Astrocyte of the hippocampus (primary cell): ENCODE data around the gene DSCAML1.

Experiments used
- DNase-seq: peaks from one replicate; pipeline ENCODE4 v3.0.0; 2011; ENCODE audit warnings: low read depth, low spot score

The DSCAML1 gene

DNA sequence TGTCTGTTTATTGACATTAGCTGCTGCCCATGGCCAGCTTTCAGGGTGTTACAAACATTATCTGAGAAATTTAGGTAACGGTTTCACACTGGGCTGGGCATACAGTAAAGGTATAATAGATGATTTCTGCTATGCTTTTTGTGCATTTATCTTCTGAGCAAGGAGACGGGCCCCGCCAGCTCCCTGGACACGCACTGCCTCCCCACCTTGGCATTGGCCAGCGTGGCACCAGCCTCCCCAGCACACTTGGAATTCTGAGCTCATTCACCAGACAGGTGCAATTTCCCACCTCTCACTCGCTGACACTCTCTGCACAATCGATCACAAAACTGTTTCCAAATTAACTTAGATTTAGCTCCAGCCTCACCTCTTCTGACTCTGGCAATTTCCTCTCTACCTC, 246.6 kb downstream of the DSCAML1 start:
- DNase-seq = no peak

DNA sequence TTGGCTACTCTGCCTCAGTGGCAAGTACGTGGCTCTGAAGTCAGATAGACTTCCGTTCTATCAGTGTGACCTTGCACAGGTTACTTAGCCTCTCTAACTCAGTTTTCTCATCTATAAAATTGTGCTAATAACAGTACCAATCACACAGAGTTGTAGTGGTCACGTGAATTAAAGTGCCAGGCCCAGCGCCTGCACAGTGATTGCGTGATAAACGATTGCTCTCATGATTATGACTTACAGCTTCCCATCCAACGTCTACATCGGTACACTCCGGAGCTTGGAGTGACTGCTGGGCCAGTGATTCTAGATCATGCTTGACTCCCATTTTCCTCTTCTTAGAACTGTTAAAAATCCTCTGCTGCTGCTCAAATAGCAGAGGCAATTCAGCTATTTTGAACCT, 247.6 kb downstream of the DSCAML1 start:
- DNase-seq = no peak

DNA sequence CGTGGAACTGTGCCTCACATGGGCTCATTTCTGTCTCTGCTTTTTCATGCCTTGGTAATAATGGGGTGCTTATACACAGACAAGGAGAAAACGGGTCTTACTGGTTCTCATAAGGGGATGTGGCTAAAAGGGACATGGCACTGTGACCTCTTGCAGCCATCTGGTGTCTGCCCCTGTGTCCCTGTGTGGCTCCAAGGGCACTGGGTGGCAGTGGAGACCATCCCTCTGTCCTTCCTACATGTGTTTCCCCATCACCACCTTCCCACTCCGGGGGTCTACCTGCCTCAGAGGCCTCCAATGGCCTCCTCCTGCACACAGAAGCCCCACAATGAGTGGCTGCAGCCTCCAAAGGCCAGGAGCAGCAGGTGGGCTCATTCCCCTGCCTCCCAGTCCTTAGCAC, 248.1 kb downstream of the DSCAML1 start:
- DNase-seq = no peak

DNA sequence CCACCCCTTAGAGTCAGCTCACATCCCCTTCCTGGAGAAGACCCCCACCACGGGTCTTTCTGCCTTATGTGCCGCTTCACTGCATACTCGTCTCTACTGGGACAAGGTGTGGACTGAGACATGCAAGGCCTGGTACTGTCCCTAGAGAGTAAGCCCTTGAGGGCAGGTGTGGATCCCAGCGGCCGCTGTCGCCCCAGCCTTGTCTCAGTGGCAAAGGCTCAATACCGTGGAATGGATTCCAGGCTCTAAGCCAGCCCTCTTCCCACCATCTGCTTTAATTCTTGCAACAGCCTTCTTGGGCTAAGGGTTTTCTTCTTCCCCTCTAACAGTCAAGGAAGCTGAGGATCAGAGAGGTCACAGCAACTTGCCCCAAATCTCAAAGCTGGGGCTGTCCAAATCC, 249.1 kb downstream of the DSCAML1 start:
- no peak for DNase-seq

DNA sequence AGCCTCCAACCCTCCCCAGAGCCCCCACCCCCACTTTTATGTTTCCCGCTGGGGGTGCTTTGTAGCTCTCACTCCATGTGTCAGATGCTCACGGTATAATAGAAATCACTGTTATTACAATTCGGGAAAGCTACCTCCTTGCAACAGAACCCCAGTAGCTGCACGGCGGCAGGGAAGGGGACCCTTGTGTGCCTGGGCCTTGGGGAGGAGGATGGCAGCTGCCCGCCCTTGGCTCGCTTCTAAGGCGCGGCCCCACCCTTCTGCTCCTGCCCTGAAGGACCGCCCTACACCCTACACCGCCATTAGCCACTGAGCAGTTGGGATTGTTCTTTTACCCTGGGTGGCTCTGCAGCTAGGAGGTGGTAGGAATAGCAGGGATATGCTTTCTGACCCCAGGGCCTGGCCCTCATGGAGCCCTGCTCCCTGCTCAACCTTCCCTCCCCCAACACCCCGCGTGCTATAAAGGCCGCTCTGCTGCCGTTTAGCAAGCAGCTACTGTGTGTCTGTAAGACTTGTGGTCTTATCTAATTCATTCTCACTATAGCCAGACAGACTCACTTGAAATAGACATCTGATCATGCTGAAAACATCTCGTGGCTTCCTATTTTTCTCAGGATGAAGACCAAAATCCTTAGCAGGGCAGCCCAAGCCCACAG, 249.7 kb downstream of the DSCAML1 start:
- DNase-seq = no peak

DNA sequence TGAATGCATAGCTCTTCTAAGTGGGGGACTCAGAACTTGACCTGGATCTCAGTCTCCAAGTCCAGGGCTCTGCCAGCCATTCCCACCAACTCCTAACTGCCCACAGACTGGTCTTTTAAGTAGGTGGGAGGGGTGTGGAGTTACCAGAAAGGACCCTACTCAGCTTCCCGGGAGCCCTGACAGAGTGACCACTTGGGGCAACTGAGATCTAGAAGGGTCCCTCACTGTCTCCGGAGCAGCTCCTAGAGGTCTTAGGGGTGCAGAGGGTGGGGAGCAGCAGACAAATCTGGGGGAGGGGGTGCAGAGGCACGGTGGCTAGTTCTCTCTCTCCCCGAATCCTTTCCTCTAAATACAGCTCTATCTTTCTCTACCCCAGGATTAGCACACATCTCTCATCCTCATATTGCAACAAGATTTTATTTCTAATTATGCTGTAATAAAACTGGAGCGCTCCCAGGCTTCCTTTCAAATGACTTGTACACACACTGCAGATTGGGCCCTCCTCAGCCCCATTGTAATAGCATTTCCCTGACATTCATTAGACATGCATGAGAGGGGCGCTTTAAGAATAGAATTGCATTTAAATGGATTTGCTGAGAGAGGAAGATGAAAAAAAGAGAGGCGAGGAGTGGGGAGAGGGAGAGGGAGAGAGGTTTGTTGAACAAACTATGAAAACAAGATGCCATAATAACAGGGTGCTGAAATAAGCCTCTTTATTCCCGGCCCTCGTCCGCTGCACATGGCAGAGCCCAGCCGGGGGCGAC, 250.4 kb downstream of the DSCAML1 start:
- no peak for DNase-seq

DNA sequence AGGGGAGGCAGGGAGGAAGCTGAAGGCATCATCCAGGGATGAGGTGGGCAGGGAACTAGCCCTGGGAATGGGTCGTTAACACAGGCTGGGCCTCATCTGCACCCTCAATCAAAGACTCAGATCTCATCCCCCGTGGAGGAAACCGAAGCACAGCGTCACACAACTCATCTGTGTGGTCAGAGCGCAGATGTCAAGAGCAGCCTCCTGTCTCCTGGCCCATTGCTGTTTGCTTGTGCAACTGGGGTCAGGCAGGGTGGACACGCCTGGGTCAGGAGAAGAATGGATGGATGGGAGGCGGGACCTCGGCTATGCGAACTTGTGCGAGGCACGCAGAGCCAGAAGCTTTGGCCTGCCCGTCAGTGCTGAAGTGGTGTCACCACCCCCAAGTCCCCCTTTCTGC, 251.3 kb downstream of the DSCAML1 start:
- DNase-seq = no peak

DNA sequence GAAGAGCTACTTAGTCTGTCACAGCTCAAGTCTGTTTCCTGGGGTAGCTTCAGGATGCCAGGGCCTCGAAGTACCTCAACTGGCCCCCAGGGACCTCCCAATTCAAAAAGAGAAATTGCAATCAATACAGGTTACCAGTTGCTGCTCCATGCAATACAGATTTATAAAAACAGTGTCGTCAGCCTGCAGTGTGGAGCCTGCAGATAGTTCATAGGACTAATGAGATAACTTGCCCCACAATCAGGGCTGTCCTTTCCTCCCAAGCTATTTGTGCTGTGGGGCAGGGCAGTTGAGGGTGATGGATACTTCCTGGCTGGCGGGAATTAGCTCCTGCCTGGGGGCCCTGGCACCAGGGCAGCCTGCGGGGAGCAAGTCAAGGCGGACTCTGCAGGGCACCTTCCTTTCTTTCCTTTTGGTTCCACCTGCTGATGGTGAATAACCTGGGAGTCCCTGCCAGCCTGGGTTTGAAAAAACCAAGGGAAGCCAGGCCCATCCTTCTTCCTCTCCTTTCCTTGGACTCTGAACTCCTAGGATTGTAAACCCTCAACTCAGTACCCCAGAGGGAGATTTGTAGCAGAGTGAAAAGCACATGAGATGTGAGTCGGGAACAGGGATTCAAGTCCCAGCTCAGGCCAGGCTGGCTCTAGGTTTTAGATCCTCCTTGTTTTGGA, 252.8 kb downstream of the DSCAML1 start:
- no peak for DNase-seq

DNA sequence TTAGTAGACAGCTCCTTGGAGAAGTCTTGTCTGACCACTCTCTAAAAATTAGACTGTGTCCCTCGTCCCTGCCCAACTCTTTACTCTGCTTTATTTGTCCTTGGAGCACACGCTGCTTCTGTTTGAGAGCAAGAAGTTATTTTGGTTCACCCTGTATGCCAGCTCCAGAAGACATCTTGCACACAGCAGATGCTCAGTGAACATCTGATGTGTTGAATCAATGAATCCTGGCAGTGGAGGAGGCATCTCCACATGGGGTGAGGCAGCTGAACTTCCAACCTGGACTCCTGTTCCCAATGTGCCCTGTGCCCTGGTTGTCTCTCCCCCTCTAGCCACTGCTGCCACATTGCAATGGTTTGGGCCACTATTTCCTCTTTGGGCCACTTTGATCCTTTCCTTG, 255.8 kb downstream of the DSCAML1 start:
- no peak for DNase-seq

DNA sequence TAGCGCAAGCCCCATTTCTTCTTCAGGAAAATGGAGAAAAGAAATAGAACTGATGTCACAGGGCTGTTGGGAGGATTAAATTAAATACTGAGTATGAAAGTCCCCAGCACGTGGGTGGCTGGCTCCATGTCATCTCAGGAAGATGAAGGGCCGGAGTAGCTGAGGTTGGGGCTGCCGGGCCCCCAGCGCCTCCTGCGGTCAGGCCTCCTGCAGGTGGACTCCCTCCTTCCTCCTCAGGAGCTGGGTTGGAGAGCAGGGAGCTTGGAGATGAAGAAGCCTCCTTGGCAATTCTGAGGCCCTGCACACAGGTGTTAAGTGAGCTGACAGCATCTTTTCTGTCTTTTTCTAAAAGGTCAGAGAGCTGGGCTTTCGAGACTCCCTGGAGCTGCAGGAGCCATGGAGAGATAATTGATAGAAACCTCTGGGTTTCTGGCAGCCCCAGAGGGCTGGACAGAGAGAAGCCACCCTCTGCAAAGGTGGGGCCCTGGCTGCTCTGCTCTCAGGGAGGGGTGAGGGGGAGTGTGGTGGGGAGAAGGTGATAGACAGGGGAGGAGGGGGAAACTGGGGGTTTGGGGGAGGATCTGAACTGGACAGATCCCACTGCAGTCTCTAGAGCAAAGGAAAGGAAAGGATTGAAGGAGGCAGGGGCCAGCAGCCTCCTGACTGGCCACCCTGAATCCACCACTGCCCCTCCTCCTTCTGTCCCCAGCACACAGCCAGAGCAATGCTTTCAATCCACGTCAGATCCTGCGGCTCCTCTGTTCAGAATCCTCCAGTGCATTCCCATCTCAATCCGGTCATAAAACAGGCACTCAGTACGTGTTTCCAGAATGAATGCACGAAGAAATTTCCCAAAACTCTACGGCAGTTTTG, 258.5 kb downstream of the DSCAML1 start:
- no peak for DNase-seq

DNA sequence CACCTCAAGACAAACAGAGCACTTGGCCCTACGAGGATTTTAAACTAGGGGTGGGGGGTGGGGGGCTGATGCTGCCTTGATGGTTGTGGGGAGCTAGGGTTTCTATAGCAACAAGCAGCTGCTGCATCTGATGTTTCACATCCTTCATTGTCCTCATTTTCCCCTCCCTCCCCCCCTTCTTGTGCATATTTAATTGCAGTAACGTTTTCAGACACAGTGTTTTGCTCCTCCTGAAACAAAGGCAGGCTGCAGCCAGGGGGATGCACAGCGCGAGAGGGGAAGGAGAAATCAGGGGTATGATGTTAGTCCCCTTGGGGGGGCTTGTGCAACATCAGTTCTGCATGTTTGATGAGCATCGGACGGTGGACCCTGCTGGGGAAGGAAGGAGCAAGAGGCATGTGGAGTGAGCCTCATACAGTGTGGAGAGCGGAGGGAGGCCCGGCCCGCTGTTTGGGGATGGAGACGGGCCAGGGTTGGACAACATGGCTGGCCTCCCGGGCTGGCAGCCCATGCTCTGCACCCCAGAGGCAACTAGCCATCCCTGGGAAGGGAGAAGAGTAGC, 261.1 kb downstream of the DSCAML1 start:
- no peak for DNase-seq

DNA sequence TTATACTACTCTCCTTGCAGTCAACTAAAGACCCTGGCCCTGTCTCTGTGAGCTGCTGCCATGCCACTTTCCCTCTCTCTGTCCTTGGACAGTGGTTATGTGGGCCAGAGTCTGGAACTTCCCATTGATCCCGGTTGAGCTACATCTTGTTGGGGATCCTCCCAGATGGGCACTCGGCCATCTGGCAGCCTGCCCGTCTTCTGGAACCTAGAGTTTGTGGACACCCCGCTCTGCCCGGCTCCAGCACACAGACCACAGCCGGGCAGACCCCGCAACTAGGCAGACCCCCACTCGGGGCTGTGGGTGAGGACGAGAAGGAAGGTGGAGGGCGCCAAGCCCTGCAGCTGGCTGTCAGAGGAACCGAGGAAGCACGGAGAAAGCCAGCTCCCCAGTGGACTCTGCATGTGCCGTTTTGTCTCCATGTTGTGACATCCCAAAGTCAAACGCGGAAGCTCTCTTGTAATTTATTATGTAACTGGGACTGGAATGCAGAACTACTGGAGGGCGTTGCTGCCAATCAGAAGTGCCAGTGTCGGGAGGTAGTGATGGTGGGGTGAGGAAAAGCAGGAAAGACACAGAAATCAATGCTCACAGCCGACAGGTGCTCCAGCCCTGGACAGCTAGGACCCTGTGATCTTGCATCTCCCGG, 261.7 kb downstream of the DSCAML1 start:
- no peak for DNase-seq

DNA sequence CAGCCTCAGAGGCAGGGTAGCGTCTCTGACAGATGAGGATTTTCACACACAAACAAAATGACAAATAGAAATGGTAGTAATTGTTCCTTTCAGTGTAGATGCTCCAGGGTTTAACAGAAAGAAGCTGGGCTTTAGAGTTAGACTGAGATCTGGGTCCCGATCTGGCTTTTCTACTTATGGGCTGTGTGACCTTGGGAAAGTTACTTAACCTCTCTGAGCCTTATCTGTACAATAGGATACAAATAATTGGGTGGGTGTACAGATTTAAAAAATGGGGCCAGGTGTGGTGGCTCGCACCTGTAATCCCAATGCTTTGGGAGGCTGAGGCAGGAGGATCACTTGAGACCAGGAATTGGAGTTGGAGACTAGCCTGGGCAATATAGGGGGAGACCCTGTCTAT, 264.4 kb downstream of the DSCAML1 start:
- DNase-seq = no peak

DNA sequence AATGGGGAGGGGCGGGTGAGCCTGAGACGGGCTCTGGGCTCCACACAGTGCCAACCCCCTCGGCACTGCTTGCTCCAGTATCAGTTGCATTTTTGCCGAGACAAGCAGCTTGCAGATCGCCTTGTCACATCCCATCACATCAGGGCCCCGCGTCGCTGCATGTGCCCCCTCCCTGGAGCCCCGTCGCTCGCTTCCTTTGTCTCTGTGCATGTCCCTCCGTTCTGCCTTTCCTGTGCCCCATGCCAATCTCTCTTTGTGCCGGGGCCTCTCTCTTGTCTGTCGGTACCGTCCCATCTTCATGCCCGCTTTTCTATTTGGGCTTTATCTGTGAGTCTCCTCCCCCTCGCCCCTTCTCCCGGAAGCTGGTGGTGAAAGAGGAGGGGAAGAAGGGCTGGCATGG, 267.2 kb downstream of the DSCAML1 start:
- DNase-seq = no peak

DNA sequence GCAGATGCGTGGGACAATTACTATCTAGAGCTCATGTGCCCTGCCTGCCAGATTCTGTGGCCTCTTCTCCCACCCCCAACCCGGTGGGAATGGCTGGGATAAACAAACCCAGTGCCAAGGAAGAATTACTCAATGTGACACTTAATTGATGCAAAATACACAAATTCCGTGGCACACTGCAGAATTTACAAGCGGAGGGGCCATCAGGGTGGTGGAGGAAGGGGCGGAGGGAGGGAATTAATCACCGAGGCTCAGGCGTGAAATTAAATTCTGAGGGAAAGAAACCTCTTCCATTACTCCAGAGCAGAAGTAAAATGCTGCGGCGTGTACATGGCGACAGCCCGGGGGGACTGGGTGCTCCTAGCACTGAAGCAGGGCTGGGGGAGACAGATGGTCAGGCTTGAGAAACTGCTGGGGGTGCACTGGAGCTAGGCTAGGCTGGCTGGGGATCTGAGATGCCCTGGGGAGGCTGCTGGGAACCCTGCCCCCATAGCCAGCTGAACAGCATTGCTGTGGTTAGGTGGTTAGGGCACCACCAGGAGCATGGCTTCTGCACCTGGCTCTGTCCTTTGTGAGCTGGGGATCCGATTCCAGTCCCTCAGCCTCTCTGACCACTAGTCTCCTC, 268.8 kb downstream of the DSCAML1 start:
- peak; percentile 53 for DNase-seq

DNA sequence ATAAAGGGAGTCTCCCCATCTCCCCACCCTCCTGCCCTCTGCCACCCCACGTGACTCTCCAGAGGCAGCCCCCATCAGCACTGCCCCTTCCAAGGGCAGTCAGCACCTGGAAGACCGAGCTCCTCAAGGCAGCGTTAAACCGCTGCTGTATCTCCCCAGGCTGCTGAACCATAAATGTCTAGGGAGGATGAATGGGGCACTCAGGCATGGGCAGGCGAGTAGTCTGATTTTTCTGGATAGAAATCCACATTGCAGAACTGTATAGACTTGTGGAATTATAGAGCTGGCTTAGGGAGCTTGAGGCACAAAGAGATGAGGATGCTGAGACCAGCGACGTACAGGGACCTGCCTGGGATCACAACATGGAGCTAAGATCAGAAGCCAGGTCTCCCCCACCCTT, 269.7 kb downstream of the DSCAML1 start:
- DNase-seq = no peak

DNA sequence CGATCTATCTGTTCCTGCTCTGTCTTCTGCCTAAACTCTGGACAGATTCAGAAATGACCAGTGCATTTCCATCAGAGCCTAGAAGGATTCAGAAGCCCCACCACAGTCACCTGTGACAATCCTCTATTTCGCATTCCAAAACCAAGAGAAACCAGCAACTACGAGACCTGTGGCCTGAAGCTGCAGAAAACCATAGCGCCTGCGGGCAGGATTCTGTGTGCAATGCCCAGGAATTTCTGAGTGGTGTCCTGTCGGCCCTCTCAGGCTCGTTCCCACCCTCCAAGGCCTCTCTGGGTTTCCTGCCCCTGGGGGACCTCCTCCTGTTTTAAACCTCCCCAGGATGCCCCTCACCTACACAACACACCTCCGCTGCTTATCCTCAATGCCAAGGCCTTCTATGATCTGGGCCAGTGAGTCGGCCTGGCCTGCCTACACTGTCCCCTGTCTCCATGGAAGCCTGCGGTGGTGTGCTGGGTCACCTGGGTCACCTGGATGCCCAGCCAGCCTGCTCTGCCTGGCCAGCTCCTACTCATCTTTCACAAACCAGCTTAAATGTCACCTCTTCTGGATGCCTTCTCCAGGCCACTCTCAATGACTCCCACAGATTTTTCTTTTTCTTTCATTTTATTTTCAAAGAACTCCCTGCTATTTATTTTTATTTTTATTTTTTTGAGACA, 271.0 kb downstream of the DSCAML1 start:
- DNase-seq = no peak

DNA sequence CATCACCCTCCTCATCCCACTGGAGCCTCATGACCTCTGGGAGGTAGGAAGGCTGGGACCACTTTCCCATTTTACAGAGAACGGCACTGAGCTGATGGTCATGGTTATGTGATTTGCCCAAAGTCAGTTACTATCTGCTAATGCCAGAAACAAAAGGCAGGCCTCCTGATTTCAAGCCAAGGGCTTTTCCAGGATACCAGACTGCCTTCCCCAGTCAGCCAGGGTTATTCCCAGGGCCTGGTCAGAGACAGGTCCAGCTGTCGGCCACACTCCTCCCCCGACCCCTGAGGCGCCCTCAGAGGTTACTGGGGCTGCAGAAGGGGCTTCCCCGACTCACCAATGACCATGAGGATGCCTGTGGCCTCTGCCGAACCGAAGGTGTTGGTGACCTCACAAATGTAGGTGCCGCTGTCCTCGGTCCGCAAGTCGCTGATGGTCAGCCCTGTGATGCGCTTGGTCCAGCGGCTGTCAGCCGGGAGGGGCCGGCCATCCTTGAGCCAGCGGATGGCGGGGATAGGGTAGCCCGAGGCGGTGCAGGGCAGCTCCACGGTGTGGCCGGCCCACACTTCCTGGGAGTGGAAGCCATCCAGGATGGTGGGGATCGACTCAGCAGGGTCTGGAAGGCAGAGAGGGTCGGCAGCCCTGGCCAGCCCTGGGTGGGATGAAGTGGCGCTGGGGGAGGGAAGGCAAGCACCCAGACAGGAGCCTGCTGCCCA, 272.4 kb downstream of the DSCAML1 start:
- no peak for DNase-seq

DNA sequence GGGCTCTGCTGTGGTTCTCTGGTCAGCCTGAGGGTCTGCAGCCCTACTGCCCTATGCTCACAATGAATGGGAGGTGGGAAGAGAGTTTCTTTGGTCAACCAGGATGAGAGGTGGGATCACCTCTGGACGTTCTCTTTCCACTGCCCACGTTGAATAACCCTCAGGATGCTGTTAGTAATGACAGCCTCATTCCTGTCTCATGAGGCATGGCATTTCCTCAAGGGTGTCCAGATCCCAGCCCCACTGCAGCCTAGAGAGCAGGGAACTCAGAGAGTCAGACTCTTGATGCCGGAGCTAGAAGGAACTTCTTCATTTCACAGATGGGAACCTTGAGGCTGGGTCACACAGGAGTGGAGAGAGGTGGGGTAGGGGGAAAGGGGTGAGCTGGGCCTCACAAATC, 273.3 kb downstream of the DSCAML1 start:
- DNase-seq = peak; percentile 21
